GM12878 (cell line): Measurements from ENCODE around the gene YJU2. TPM values are rescaled to one million over a fixed set of nuclear protein-coding genes. Genes with fewer than 3 reads are reported as not detected.

ENCODE experiments used
- ATAC-seq: fragments of 200-7000 bp; cut with Tn5 transposase; 3 replicates; pipeline ENCODE4 v1.9.1; 2020; ENCODE audit warnings: mild to moderate bottlenecking, moderate library complexity
- BruUV-seq: library from RNA; stranded (reverse); fragments of 400-500 nt; replicated peaks from 2 replicates; lab custom pipeline; 2021; lab: Mats Ljungman, UMichigan
- CTCF ChIA-PET: fragments of 300-600 bp; sonication (Branson Sonifier 250); formaldehyde crosslinking; extraction: SDS; loops from one replicate; lab custom pipeline; 2021; ENCODE audit warnings: inconsistent platforms; lab: Yijun Ruan, JAX
- POLR2A ChIA-PET: fragments of 350-600 bp; formaldehyde crosslinking; extraction: SDS; loops from one replicate; lab custom pipeline; 2021; ENCODE audit warnings: inconsistent platforms; lab: Charles Lee
- RAD21 ChIA-PET: fragments of 300-600 bp; sonication (Branson Sonifier 250); formaldehyde crosslinking; loops from one replicate; lab custom pipeline; 2023; ENCODE audit warnings: antibody characterized with exemption; ENCODE audit not compliant: unreplicated experiment; lab: Charles Lee
- SMC1A ChIA-PET: fragments of 300-600 bp; sonication (Branson Sonifier 250); formaldehyde crosslinking; loops from one replicate; lab custom pipeline; 2023; ENCODE audit not compliant: unreplicated experiment, uncharacterized antibody; lab: Charles Lee
- DNase-seq: peaks from one replicate; pipeline ENCODE4 v3.0.0-alpha.2; 2011; ENCODE audit warnings: low read depth, low spot score
- FAIRE-seq: peaks from 3 replicates; lab custom pipeline; 2011; peaks lifted over from hg19 to GRCh38; lab: Jason Lieb, UNC
- H2AFZ ChIP-seq: 2 replicates; pipeline ENCODE4 v1.6.0; 2011; ENCODE audit warnings: low read depth, low read length, control low read depth; ENCODE audit not compliant: control insufficient read depth
- H3K27ac ChIP-seq: 2 replicates; pipeline ENCODE4 v1.5.1; 2011; ENCODE audit warnings: control low read depth; ENCODE audit not compliant: control insufficient read depth, insufficient read depth
- H3K27me3 ChIP-seq, 2 experiments: replicated peaks in 1 of 2; 2 replicates each; pipeline versions ENCODE4 v1.6.0 to v1.6.1; 2011; ENCODE audit warnings: low read length in 1 of 2; ENCODE audit not compliant: control insufficient read depth in 2 of 2, insufficient read depth in 2 of 2
- H3K36me3 ChIP-seq, 2 experiments: 2 replicates each; pipeline ENCODE4 v1.5.1; 2011; ENCODE audit warnings: low read length in 1 of 2; ENCODE audit not compliant: control insufficient read depth in 2 of 2, insufficient read depth in 2 of 2
- H3K4me1 ChIP-seq: 2 replicates; pipeline ENCODE4 v1.6.1; 2011; ENCODE audit warnings: mild to moderate bottlenecking, low read length, moderate library complexity, mixed read lengths; ENCODE audit not compliant: control insufficient read depth, insufficient read depth
- H3K4me2 ChIP-seq: 2 replicates; pipeline ENCODE4 v1.6.0; 2011; ENCODE audit warnings: control low read depth; ENCODE audit not compliant: control insufficient read depth, insufficient read depth
- H3K4me3 ChIP-seq: fragments of 200-600 bp; sonication (generic); 2 replicates; pipeline ENCODE4 v1.5.1; 2016
- H3K79me2 ChIP-seq: 2 replicates; pipeline ENCODE4 v1.6.0; 2011; ENCODE audit warnings: low read length; ENCODE audit not compliant: control insufficient read depth, insufficient read depth
- H3K9ac ChIP-seq: 2 replicates; pipeline ENCODE4 v1.8.0; 2011; ENCODE audit warnings: low read length, control low read depth, mixed read lengths; ENCODE audit not compliant: control insufficient read depth, insufficient read depth
- H3K9me3 ChIP-seq: replicated peaks from 3 replicates; pipeline ENCODE4 v1.5.1; 2011; ENCODE audit warnings: mild to moderate bottlenecking, low read length; ENCODE audit not compliant: control insufficient read depth, insufficient read depth
- H4K20me1 ChIP-seq: 2 replicates; pipeline ENCODE4 v1.6.0; 2011; ENCODE audit not compliant: control insufficient read depth, insufficient read depth
- MTA2 ChIP-seq: fragments of 450-650 bp; IDR thresholded peaks from 2 replicates; pipeline ENCODE4 v1.6.1; 2016; ENCODE audit warnings: low read depth, mild to moderate bottlenecking, moderate library complexity
- NFXL1 ChIP-seq: fragments of 450-650 bp; IDR thresholded peaks from 2 replicates; pipeline ENCODE4 v1.6.1; 2017; ENCODE audit warnings: antibody characterized with exemption, mild to moderate bottlenecking, borderline replicate concordance
- NFYB ChIP-seq: IDR thresholded peaks from 2 replicates; pipeline ENCODE4 v1.6.1; 2011; ENCODE audit warnings: low read depth, mild to moderate bottlenecking, low read length, improper control_type of control experiment, moderate library complexity; ENCODE audit not compliant: insufficient read depth
- PAX8 ChIP-seq: fragments of 450-650 bp; IDR thresholded peaks from 2 replicates; pipeline ENCODE4 v1.6.1; 2017; ENCODE audit warnings: mild to moderate bottlenecking, moderate library complexity
- POLR2AphosphoS2 ChIP-seq: IDR thresholded peaks from 2 replicates; pipeline ENCODE4 v1.6.1; 2011; ENCODE audit warnings: low read depth, mild to moderate bottlenecking, low read length, improper control_type of control experiment, moderate library complexity
- RCOR1 ChIP-seq: conservative IDR thresholded peaks from 2 replicates; pipeline ENCODE4 v1.6.1; 2012; ENCODE audit warnings: low read depth, low read length, improper control_type of control experiment
- RELA ChIP-seq: fragments of 450-650 bp; IDR thresholded peaks from 2 replicates; pipeline ENCODE4 v1.8.0; 2014; ENCODE audit warnings: borderline replicate concordance; ENCODE audit not compliant: partially characterized antibody
- SMAD1 ChIP-seq: fragments of 450-650 bp; IDR thresholded peaks from 2 replicates; pipeline ENCODE4 v1.6.1; 2018; ENCODE audit warnings: mild to moderate bottlenecking, low read depth; ENCODE audit not compliant: partially characterized antibody
- SREBF1 ChIP-seq: IDR thresholded peaks from 2 replicates; pipeline ENCODE4 v1.6.1; 2012; ENCODE audit warnings: mild to moderate bottlenecking, low read length
- SREBF2 ChIP-seq: IDR thresholded peaks from 2 replicates; pipeline ENCODE4 v1.6.1; 2012; ENCODE audit warnings: mild to moderate bottlenecking, low read length
- TCF12 ChIP-seq: IDR thresholded peaks from 2 replicates; pipeline ENCODE4 v1.6.1; 2011; ENCODE audit warnings: low read depth, mild to moderate bottlenecking, low read length
- YY1 ChIP-seq: IDR thresholded peaks from 2 replicates; pipeline ENCODE4 v1.6.1; 2011; ENCODE audit warnings: low read depth, mild to moderate bottlenecking, low read length
- WGBS: methylation state at CpG from one replicate; pipeline ENCODE4 v1.1.6; 2016; ENCODE audit warnings: low lambda C conversion rate; ENCODE audit not compliant: insufficient replicate concordance, insufficient coverage; ENCODE audit errors: missing lambda C conversion rate; 5-methylcytosine and 5-hydroxymethylcytosine counted together
- in situ Hi-C: fragments of 300-500 bp; cut with MboI; formaldehyde crosslinking; loops from 9 replicates; pipeline ENCODE4 v1.14.3; 2018; ENCODE audit warnings: mixed read lengths
- intact Hi-C: fragments of 100-400 bp; cut with micrococcal nuclease; formaldehyde crosslinking; loops from one replicate; pipeline ENCODE4 v1.14.2; 2022; ENCODE audit not compliant: unreplicated experiment
- polyA plus RNA-seq, 11 experiments: library from polyadenylated mRNA; depleted of rRNA in 4 of 11; unstranded in 6 of 11; stranded (reverse) in 5 of 11; fragments of >200 nt; fragmentation: Nextera tagmentation in 4 of 11; fragmentation: Illumina TruSeq in 1 of 11; extraction: Ambion mirVana in 4 of 11; extraction: Trizol in 1 of 11; gene quantifications; 1 replicate in 1 of 11; 2 replicates in 10 of 11; pipeline versions ENCODE4 v1.2.1 to v1.2.3, GENCODE V29; 2011 to 2016; ENCODE audit warnings: inconsistent platforms in 2 of 11, missing spikeins in 2 of 11, low read depth in 1 of 11
- total RNA-seq, 4 experiments: library from RNA; depleted of rRNA in 3 of 4; stranded (reverse); fragments of >200 nt in 3 of 4; fragmentation: Illumina TruSeq in 1 of 4; extraction: Trizol in 1 of 4; gene quantifications; 2 replicates each; pipeline versions ENCODE4 v1.2.1 to v1.2.3, GENCODE V29; 2013 to 2021
- TF ChIP-seq, protein P1 (sequence below): IDR thresholded peaks from 2 replicates; pipeline ENCODE4 v1.6.1; 2012; ENCODE audit warnings: low read depth, low read length, improper control_type of control experiment
- TF ChIP-seq, protein P2 (sequence below): fragments of 450-650 bp; IDR thresholded peaks from 2 replicates; pipeline ENCODE4 v1.6.1; 2017; ENCODE audit warnings: low read depth, mild to moderate bottlenecking, moderate library complexity
- TF ChIP-seq, protein P3 (sequence below): fragments of 450-650 bp; IDR thresholded peaks from 2 replicates; pipeline ENCODE4 v1.6.1; 2017; ENCODE audit warnings: mild to moderate bottlenecking, low read depth, inconsistent platforms; ENCODE audit not compliant: poor library complexity, severe bottlenecking
- TF ChIP-seq, protein P4 (sequence below): fragments of 450-650 bp; conservative IDR thresholded peaks from 2 replicates; pipeline ENCODE4 v1.6.1; 2017; ENCODE audit warnings: mild to moderate bottlenecking, moderate library complexity

Gene YJU2
- total and polyA plus RNA-seq, 10 of the 15 experiments (the other 5 are each of a cell fraction or from before 2014, with no cell fraction given) = 0.26 to 40.7 (median 23.8) TPM

DNA sequence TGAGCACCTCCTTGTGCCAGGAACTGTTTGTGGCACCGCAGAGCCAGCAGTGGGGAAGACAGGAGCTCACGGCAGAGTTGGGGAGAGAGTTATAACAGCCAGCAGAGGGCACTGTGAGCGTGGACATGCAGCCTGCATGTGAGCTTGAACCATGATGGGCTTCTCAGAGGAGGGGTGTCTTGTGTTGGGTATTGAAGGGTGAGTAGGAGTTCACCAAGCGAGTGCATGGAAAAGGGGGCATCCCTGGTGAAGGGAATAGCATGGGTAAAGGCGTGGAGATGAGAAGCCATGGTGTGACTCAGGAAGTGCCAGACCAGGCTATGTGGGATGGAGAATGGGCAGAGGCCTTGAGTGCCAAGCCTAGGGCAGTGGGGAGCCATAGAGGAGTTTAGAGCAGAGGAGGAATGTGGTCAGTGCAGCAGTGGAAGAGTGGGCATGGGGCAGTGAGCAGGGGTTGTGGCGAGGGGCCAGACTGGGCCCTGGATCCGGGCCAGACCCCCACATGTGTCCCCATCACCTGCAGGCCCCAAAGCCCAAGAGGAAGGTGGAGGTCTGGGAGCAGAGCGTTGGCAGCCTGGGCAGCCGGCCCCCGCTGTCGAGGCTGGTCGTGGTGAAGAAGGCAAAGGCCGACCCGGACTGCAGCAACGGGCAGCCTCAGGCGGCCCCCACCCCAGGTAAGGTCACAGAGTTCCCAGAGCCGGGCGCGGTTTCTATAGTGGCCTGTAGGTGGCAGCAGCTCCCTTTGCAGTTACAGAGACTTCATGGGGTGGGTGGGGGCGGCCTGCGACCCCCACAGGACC is 20.4 kb downstream of the YJU2 start:
- Histone ChIP-seq H2AFZ (no peak overlapping the region), H3K4me1 (no peaks in the 10 kb centered on the region; the same call in 1 of the 2 replicates), H3K9ac (no peak overlapping the region), H3K9me3 (peaks cover 2% of the 10 kb centered on the region; the same call in 1 of the 3 replicates), H3K4me2 (no peak overlapping the region), H3K79me2 (no peaks in the 10 kb centered on the region), H3K4me3 (no peak overlapping the region), H4K20me1 (no peaks in the 10 kb centered on the region), H3K27ac (no peak overlapping the region), H3K27me3 (no peaks in the 10 kb centered on the region), H3K36me3 (peaks cover 18 to 20% of the 10 kb centered on the region in 2 experiments)
- intact Hi-C loops (loop anchor here (1.0 to 5.0 kb wide), 3 partner anchors 85 to 258 kb away; partner anchors contain the start of genes CHAF1A and SH3GL1), in situ Hi-C loops (loop anchor here (5.0 kb wide), 1 partner anchor 85 kb away; no protein-coding TSS in a partner anchor)
- ChIA-PET RAD21 (interaction anchor here (0.9 to 2.8 kb wide), 8 partner anchors 76 to 259 kb away, joined by 3 to 10 read pairs (median 6); partner anchors contain the start of genes CHAF1A and MPND), CTCF (interaction anchor here (0.6 to 5.4 kb wide), 39 partner anchors 10 to 373 kb away, joined by 3 to 78 read pairs (median 4); partner anchors contain the start of genes CHAF1A, EBI3, HDGFL2 and MPND), POLR2A (interaction anchor here (0.9 kb wide), 1 partner anchor 75 kb away, joined by 3 read pairs; no protein-coding TSS in a partner anchor), SMC1A (interaction anchor here (0.6 to 2.6 kb wide), 6 partner anchors 33 to 258 kb away, joined by 3 to 12 read pairs (median 4); no protein-coding TSS in a partner anchor)
- DNase-seq (no peak), FAIRE-seq (no peak), ATAC-seq (peak; percentile 92)
- BruUV-seq = no TSS peak
- WGBS = 27% methylated on average over 18 of the region's 21 CpGs
- no peak for TF ChIP-seq PAX8
- no peak for TF ChIP-seq SMAD1
- TF ChIP-seq, protein P1, sequence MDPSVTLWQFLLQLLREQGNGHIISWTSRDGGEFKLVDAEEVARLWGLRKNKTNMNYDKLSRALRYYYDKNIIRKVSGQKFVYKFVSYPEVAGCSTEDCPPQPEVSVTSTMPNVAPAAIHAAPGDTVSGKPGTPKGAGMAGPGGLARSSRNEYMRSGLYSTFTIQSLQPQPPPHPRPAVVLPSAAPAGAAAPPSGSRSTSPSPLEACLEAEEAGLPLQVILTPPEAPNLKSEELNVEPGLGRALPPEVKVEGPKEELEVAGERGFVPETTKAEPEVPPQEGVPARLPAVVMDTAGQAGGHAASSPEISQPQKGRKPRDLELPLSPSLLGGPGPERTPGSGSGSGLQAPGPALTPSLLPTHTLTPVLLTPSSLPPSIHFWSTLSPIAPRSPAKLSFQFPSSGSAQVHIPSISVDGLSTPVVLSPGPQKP = no peak
- TF ChIP-seq, protein P2, sequence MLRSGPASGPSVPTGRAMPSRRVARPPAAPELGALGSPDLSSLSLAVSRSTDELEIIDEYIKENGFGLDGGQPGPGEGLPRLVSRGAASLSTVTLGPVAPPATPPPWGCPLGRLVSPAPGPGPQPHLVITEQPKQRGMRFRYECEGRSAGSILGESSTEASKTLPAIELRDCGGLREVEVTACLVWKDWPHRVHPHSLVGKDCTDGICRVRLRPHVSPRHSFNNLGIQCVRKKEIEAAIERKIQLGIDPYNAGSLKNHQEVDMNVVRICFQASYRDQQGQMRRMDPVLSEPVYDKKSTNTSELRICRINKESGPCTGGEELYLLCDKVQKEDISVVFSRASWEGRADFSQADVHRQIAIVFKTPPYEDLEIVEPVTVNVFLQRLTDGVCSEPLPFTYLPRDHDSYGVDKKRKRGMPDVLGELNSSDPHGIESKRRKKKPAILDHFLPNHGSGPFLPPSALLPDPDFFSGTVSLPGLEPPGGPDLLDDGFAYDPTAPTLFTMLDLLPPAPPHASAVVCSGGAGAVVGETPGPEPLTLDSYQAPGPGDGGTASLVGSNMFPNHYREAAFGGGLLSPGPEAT = no peak
- TF ChIP-seq MTA2 = no peak
- TF ChIP-seq, protein P3, sequence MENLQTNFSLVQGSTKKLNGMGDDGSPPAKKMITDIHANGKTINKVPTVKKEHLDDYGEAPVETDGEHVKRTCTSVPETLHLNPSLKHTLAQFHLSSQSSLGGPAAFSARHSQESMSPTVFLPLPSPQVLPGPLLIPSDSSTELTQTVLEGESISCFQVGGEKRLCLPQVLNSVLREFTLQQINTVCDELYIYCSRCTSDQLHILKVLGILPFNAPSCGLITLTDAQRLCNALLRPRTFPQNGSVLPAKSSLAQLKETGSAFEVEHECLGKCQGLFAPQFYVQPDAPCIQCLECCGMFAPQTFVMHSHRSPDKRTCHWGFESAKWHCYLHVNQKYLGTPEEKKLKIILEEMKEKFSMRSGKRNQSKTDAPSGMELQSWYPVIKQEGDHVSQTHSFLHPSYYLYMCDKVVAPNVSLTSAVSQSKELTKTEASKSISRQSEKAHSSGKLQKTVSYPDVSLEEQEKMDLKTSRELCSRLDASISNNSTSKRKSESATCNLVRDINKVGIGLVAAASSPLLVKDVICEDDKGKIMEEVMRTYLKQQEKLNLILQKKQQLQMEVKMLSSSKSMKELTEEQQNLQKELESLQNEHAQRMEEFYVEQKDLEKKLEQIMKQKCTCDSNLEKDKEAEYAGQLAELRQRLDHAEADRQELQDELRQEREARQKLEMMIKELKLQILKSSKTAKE = no peak
- no peak for TF ChIP-seq NFYB
- no peak for TF ChIP-seq RCOR1
- TF ChIP-seq RELA = no peak
- no peak for TF ChIP-seq TCF12
- TF ChIP-seq SREBF1 = no peak
- TF ChIP-seq POLR2AphosphoS2 = no peak
- TF ChIP-seq SREBF2 = no peak
- TF ChIP-seq, protein P4, sequence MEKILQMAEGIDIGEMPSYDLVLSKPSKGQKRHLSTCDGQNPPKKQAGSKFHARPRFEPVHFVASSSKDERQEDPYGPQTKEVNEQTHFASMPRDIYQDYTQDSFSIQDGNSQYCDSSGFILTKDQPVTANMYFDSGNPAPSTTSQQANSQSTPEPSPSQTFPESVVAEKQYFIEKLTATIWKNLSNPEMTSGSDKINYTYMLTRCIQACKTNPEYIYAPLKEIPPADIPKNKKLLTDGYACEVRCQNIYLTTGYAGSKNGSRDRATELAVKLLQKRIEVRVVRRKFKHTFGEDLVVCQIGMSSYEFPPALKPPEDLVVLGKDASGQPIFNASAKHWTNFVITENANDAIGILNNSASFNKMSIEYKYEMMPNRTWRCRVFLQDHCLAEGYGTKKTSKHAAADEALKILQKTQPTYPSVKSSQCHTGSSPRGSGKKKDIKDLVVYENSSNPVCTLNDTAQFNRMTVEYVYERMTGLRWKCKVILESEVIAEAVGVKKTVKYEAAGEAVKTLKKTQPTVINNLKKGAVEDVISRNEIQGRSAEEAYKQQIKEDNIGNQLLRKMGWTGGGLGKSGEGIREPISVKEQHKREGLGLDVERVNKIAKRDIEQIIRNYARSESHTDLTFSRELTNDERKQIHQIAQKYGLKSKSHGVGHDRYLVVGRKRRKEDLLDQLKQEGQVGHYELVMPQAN = no peak
- no peak for TF ChIP-seq NFXL1
- 0 out of 2 replicates have a peak, but pooled peaks have one; percentile 23 for TF ChIP-seq YY1
